Mesenchymal stem cell (in vitro differentiated cells and primary cell): ENCODE results near the gene ERC2.

Experiments
- DNase-seq: peaks from one replicate; pipeline ENCODE4 v3.0.0-alpha.2; 2013
- H2AFZ ChIP-seq: one replicate; pipeline ENCODE4 v1.6.1; 2013; ENCODE audit warnings: low read depth, mild to moderate bottlenecking, control low read depth, inconsistent platforms, low read length, moderate library complexity
- H2AK5ac ChIP-seq: 2 replicates; pipeline ENCODE4 v1.6.1; 2013; ENCODE audit warnings: low read length, moderate library complexity, mild to moderate bottlenecking, inconsistent platforms; ENCODE audit not compliant: severe bottlenecking
- H2BK120ac ChIP-seq: one replicate; pipeline ENCODE4 v1.6.1; 2013; ENCODE audit warnings: low read depth, mild to moderate bottlenecking, inconsistent platforms, low read length, moderate library complexity
- H2BK12ac ChIP-seq, 2 experiments: one replicate each; pipeline ENCODE4 v1.6.1; 2013; ENCODE audit warnings: inconsistent platforms in 2 of 2, low read length in 2 of 2, mild to moderate bottlenecking in 2 of 2, moderate library complexity in 2 of 2, control low read depth in 1 of 2
- H2BK15ac ChIP-seq: one replicate; pipeline ENCODE4 v1.6.1; 2013; ENCODE audit warnings: mild to moderate bottlenecking, low read depth, inconsistent platforms; ENCODE audit not compliant: poor library complexity, severe bottlenecking
- H2BK5ac ChIP-seq: 2 replicates; pipeline ENCODE4 v1.6.1; 2013; ENCODE audit warnings: low read depth, mild to moderate bottlenecking, low read length, control low read depth, inconsistent platforms; ENCODE audit not compliant: poor library complexity, severe bottlenecking
- H3K14ac ChIP-seq, 2 experiments: one replicate each; pipeline ENCODE4 v1.6.1; 2013; ENCODE audit warnings: inconsistent platforms in 2 of 2, low read length in 2 of 2, control low read depth in 1 of 2, mild to moderate bottlenecking in 1 of 2, moderate library complexity in 1 of 2
- H3K18ac ChIP-seq, 2 experiments: one replicate each; pipeline ENCODE4 v1.6.1; 2013; ENCODE audit warnings: inconsistent platforms in 2 of 2, low read length in 2 of 2, control low read depth in 1 of 2, low read depth in 1 of 2, mild to moderate bottlenecking in 1 of 2
- H3K23ac ChIP-seq, 2 experiments: one replicate each; pipeline ENCODE4 v1.6.1; 2013; ENCODE audit warnings: inconsistent platforms in 2 of 2, low read length in 2 of 2, mild to moderate bottlenecking in 2 of 2, moderate library complexity in 2 of 2, control low read depth in 1 of 2
- H3K27ac ChIP-seq: 2 replicates; pipeline ENCODE4 v1.5.1; 2013; ENCODE audit warnings: mild to moderate bottlenecking, moderate library complexity, low read length, control low read depth, inconsistent platforms; ENCODE audit not compliant: poor library complexity, severe bottlenecking
- H3K27me3 ChIP-seq, 2 experiments: 2 replicates each; pipeline versions ENCODE4 v1.6.1 to v1.7.0; 2013; ENCODE audit warnings: low read length in 2 of 2, mild to moderate bottlenecking in 2 of 2, moderate library complexity in 2 of 2, control low read depth in 1 of 2, inconsistent platforms in 1 of 2; ENCODE audit not compliant: control insufficient read depth in 1 of 2, insufficient read depth in 1 of 2
- H3K36me3 ChIP-seq, 2 experiments: 2 replicates each; pipeline versions ENCODE4 v1.6.1 to v1.7.0; 2013; ENCODE audit warnings: low read length in 2 of 2, control low read depth in 1 of 2, inconsistent platforms in 1 of 2, low read depth in 1 of 2, mild to moderate bottlenecking in 1 of 2; ENCODE audit not compliant: insufficient read depth in 2 of 2, control insufficient read depth in 1 of 2
- H3K4ac ChIP-seq, 2 experiments: one replicate each; pipeline ENCODE4 v1.6.1; 2013; ENCODE audit warnings: inconsistent platforms in 2 of 2, low read length in 2 of 2, mild to moderate bottlenecking in 2 of 2, moderate library complexity in 2 of 2, control low read depth in 1 of 2, low read depth in 1 of 2
- H3K4me1 ChIP-seq: 2 replicates; pipeline ENCODE4 v1.6.1; 2013; ENCODE audit warnings: low read depth, low read length, control low read depth; ENCODE audit not compliant: control insufficient read depth, insufficient read depth
- H3K4me2 ChIP-seq: 2 replicates; pipeline ENCODE4 v1.6.1; 2013; ENCODE audit warnings: low read length, mild to moderate bottlenecking, inconsistent platforms; ENCODE audit not compliant: poor library complexity, severe bottlenecking
- H3K4me3 ChIP-seq, 2 experiments: 2 replicates each; pipeline versions ENCODE4 v1.5.1 to v1.7.0; 2013; ENCODE audit warnings: low read length in 2 of 2, mild to moderate bottlenecking in 2 of 2, control low read depth in 1 of 2, low read depth in 1 of 2; ENCODE audit not compliant: insufficient read depth in 1 of 2
- H3K79me1 ChIP-seq: replicated peaks from 2 replicates; pipeline ENCODE4 v1.6.1; 2013; ENCODE audit warnings: mild to moderate bottlenecking, control low read depth, low read length, inconsistent platforms; ENCODE audit not compliant: poor library complexity, severe bottlenecking
- H3K9ac ChIP-seq: 2 replicates; pipeline ENCODE4 v1.7.0; 2013; ENCODE audit warnings: mild to moderate bottlenecking, low read length, moderate library complexity
- H3K9me3 ChIP-seq: 2 replicates; pipeline ENCODE4 v1.7.0; 2013; ENCODE audit warnings: mild to moderate bottlenecking, low read length; ENCODE audit not compliant: control insufficient read depth
- H4K8ac ChIP-seq: one replicate; pipeline ENCODE4 v1.6.1; 2013; ENCODE audit warnings: inconsistent platforms, mild to moderate bottlenecking, low read length, moderate library complexity
- H4K91ac ChIP-seq: one replicate; pipeline ENCODE4 v1.6.1; 2013; ENCODE audit warnings: mild to moderate bottlenecking, low read length, inconsistent platforms
- WGBS: methylation state at CpG from one replicate; pipeline ENCODE4 v1.1.7; 2013; ENCODE audit warnings: mixed read lengths; 5-methylcytosine and 5-hydroxymethylcytosine counted together

ERC2 gene

GRCh38 chr3:55718521-55718921 lies 749.7 kb downstream of the ERC2 start:
- Histone ChIP-seq H2BK120ac (no peak overlapping the region), H2AK5ac (no peak overlapping the region), H3K4me3 (no peak overlapping the region), H3K79me1 (no peaks in the 10 kb centered on the region), H3K4me2 (no peak overlapping the region), H4K8ac (no peak overlapping the region), H4K91ac (no peak overlapping the region), H3K18ac (no peak overlapping the region), H2BK15ac (no peak overlapping the region), H3K23ac (no peak overlapping the region), H3K14ac (no peak overlapping the region), H2BK12ac (no peak overlapping the region), H3K9me3 (no peaks in the 10 kb centered on the region), H3K36me3 (no peaks in the 10 kb centered on the region), H2BK5ac (no peak overlapping the region), H3K4me1 (no peaks in the 10 kb centered on the region), H2AFZ (no peak overlapping the region), H3K27me3 (peaks cover 0 to 20% of the 10 kb centered on the region in 2 experiments), H3K4ac (no peak overlapping the region), H3K27ac (no peak overlapping the region), H3K9ac (no peak overlapping the region)
- DNase-seq = peak; percentile 48
- WGBS = no CpG with 5 or more reads among the region's 1 CpG

DNA sequence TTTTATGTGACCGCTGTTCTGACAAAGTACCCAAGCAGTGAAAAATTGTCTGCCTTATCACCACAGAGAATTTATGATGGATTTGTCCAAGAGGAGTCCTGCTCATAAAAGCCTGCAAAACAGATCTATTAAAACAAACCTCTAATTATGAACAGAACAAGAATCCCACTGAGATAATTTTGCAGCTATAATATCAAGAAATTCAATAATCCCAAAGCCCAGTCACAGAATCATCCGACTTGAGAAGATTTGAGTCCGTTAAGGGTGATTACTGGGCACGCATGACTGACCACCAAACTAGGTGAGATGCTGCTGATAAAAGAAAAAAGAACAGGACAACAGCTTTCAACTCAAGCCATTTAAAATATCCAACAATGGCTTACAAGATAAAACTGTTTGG lies 750.2 kb downstream of the ERC2 start:
- Histone ChIP-seq H2BK120ac (no peak overlapping the region), H3K18ac (no peak overlapping the region), H2BK15ac (no peak overlapping the region), H3K27me3 (peaks cover 0 to 18% of the 10 kb centered on the region in 2 experiments), H2BK5ac (no peak overlapping the region), H3K14ac (no peak overlapping the region), H3K23ac (no peak overlapping the region), H3K4ac (no peak overlapping the region), H3K4me2 (no peak overlapping the region), H2AK5ac (no peak overlapping the region), H3K36me3 (no peaks in the 10 kb centered on the region), H3K79me1 (no peaks in the 10 kb centered on the region), H3K4me3 (no peak overlapping the region), H4K8ac (no peak overlapping the region), H2BK12ac (no peak overlapping the region), H4K91ac (no peak overlapping the region), H3K9me3 (no peaks in the 10 kb centered on the region), H3K4me1 (no peaks in the 10 kb centered on the region), H3K27ac (no peak overlapping the region), H2AFZ (no peak overlapping the region), H3K9ac (no peak overlapping the region)
- DNase-seq = no peak
- WGBS = 89% methylated on average over 1 of the region's 4 CpGs

GRCh38 chr3:55717481-55717880 lies 750.8 kb downstream of the ERC2 start:
- peak overlapping the region in 1 of 2 experiments; percentile 75 for H3K18ac ChIP-seq
- H2AFZ ChIP-seq = no peak overlapping the region
- H3K4me1 ChIP-seq = no peaks in the 10 kb centered on the region
- H3K79me1 ChIP-seq = no peaks in the 10 kb centered on the region
- no peaks in the 10 kb centered on the region for H3K9me3 ChIP-seq
- no peak overlapping the region for H3K14ac ChIP-seq
- H3K4me3 ChIP-seq = no peak overlapping the region
- no peak overlapping the region for H4K8ac ChIP-seq
- no peak overlapping the region for H2BK15ac ChIP-seq
- no peaks in the 10 kb centered on the region for H3K36me3 ChIP-seq
- H2BK5ac ChIP-seq = no peak overlapping the region
- no peak overlapping the region for H3K27ac ChIP-seq
- H4K91ac ChIP-seq = no peak overlapping the region
- H3K9ac ChIP-seq = no peak overlapping the region
- H2BK120ac ChIP-seq = no peak overlapping the region
- WGBS = 86% methylated on average over 5 of the region's 5 CpGs
- H2AK5ac ChIP-seq = peak overlapping the region; percentile 15
- H3K27me3 ChIP-seq = peaks cover 0 to 15% of the 10 kb centered on the region in 2 experiments
- H3K4ac ChIP-seq = peak overlapping the region in 1 of 2 experiments; percentile 24
- no peak overlapping the region for H3K4me2 ChIP-seq
- no peak overlapping the region for H3K23ac ChIP-seq
- no peak for DNase-seq
- H2BK12ac ChIP-seq = peak overlapping the region; percentile 15 to 63

- no peak overlapping the region for H2AK5ac ChIP-seq
- no peak overlapping the region for H3K4ac ChIP-seq
- no peak overlapping the region for H2AFZ ChIP-seq
- H3K4me2 ChIP-seq = no peak overlapping the region
- H3K9me3 ChIP-seq = no peaks in the 10 kb centered on the region
- no peak overlapping the region for H4K8ac ChIP-seq
- DNase-seq = no peak
- H3K23ac ChIP-seq = no peak overlapping the region
- H3K27ac ChIP-seq = no peak overlapping the region
- 100% methylated on average over 2 of the region's 2 CpGs for WGBS
- H3K79me1 ChIP-seq = no peaks in the 10 kb centered on the region
- H3K36me3 ChIP-seq = no peaks in the 10 kb centered on the region
- H2BK12ac ChIP-seq = no peak overlapping the region
- H3K27me3 ChIP-seq = peaks cover 0 to 13% of the 10 kb centered on the region in 2 experiments
- H2BK120ac ChIP-seq = peak overlapping the region; percentile 44
- no peak overlapping the region for H3K9ac ChIP-seq
- no peak overlapping the region for H3K4me3 ChIP-seq
- no peak overlapping the region for H2BK15ac ChIP-seq
- H2BK5ac ChIP-seq = no peak overlapping the region
- H3K14ac ChIP-seq = no peak overlapping the region
- H4K91ac ChIP-seq = no peak overlapping the region
- H3K18ac ChIP-seq = no peak overlapping the region
- H3K4me1 ChIP-seq = no peaks in the 10 kb centered on the region
Observed at GRCh38 chr3:55716611-55717225, 751.5 kb downstream of the ERC2 start.
